Measurements from ENCODE around the gene PPM1N. TPM values are rescaled to one million over a fixed set of nuclear protein-coding genes. Genes with fewer than 3 reads are reported as not detected.

The PPM1N gene
- total and polyA plus RNA-seq, 2 of the 4 experiments (the other 2 are of a cell fraction): 0.90 to 1.6 TPM

DNA sequence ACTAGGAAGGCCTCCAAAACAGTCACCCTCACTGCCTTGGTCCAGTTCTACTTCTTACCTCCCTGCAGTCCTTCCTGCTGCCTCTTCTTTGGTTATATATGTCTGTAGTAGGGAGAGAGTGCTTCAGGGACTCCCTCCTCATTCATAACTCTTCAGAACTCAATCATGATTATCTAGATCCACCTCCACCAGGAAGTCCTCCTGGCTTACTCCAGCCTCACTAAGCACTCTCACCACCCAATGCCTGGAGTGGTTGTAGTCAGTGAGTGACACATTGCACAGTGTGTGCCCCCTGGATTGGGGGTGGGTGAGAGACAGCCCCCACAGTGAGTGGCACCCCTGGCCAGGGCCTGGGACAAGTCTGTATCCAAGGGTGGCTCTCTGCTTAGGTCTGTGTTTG is 40.5 kb upstream of the PPM1N start:
- H2AFZ ChIP-seq (replicated peaks; ENCODE audit: low read length, poor library complexity): no peak overlapping the region
- peak overlapping the region; percentile 70; the same call in 1 of the 2 replicates for H2AK5ac ChIP-seq (ENCODE audit: low read depth, low read length)
- no peak overlapping the region for H3K4me2 ChIP-seq (ENCODE audit: low read depth, low read length)
- BruUV-seq (replicated peaks): no TSS peak
- intact Hi-C loops (cut with micrococcal nuclease): no loop called here
- H2BK120ac ChIP-seq (ENCODE audit: low read depth, low read length): no peak overlapping the region
- no peak overlapping the region for H4K91ac ChIP-seq (ENCODE audit: insufficient read depth, low read depth, low read length)
- no peaks in the 10 kb centered on the region for H3K27me3 ChIP-seq (ENCODE audit: control insufficient read depth, insufficient read depth, low read length)
- no peak overlapping the region for H4K5ac ChIP-seq (ENCODE audit: low read depth, low read length)
- peaks cover 6% of the 10 kb centered on the region; the same call in 1 of the 2 replicates for H3K9me1 ChIP-seq (ENCODE audit: insufficient read depth, low read length)
- no peak overlapping the region for H3K14ac ChIP-seq (replicated peaks; ENCODE audit: low read depth, low read length)
- ATAC-seq (ENCODE audit: low read depth) (no peak), DNase-seq (no peak)
- TF ChIP-seq POLR2A (IDR thresholded peaks at IDR 0.05; ENCODE audit: low read depth, low read length): peak; percentile 24; the same call in 1 of the 2 replicates
- TF ChIP-seq MXI1 (IDR thresholded peaks at IDR 0.05; ENCODE audit: borderline replicate concordance, low read depth, low read length): no peak
- H2BK5ac ChIP-seq (ENCODE audit: low read depth, low read length, poor library complexity, severe bottlenecking): no peak overlapping the region
- H2AK9ac ChIP-seq (replicated peaks; ENCODE audit: low read depth, low read length, poor library complexity): no peak overlapping the region
- H3K9ac ChIP-seq (ENCODE audit: low read depth, low read length): no peak overlapping the region
- in situ Hi-C loops (cut with MboI; ENCODE audit: low sequenced_read_pairs): no loop called here
- H4K8ac ChIP-seq (ENCODE audit: low read depth in 2 of 2, low read length in 2 of 2): no peak overlapping the region
- H3K9me3 ChIP-seq (ENCODE audit: control insufficient read depth, insufficient read depth, low read length): no peaks in the 10 kb centered on the region
- H3K36me3 ChIP-seq (ENCODE audit: control insufficient read depth, insufficient read depth, low read length): no peaks in the 10 kb centered on the region
- no peak overlapping the region for H3K23ac ChIP-seq (ENCODE audit: low read depth, low read length)
- no peak overlapping the region for H3K4me3 ChIP-seq (ENCODE audit: insufficient read depth, low read depth, low read length)
- no peak overlapping the region for H3K56ac ChIP-seq (ENCODE audit: extremely low read depth, insufficient read depth, low read length)
- peaks cover 8% of the 10 kb centered on the region for H3K4me1 ChIP-seq (ENCODE audit: control insufficient read depth, insufficient read depth, low read length)
- no peak overlapping the region for H3K27ac ChIP-seq (ENCODE audit: insufficient read depth, low read length)
- CTCF ChIA-PET: no interaction called here
- peaks cover 0 to 9% of the 10 kb centered on the region in 2 experiments; a peak in 2 of 4 replicates for H3K79me1 ChIP-seq (ENCODE audit: low read depth in 1 of 2, low read length in 2 of 2)
- H3K4ac ChIP-seq (ENCODE audit: low read depth, low read length): 0 out of 2 replicates have a peak overlapping the region, but pooled peaks have one; percentile 10
- dilution Hi-C loops (cut with HindIII; ENCODE audit: low sequenced_read_pairs, unreplicated experiment): no loop called here
- H4K20me1 ChIP-seq (ENCODE audit: insufficient read depth, low read length): peaks cover 8% of the 10 kb centered on the region
- POLR2A ChIA-PET (ENCODE audit: unreplicated experiment): no interaction called here
- peak overlapping the region; percentile 57; the same call in 1 of the 3 replicates for H2BK15ac ChIP-seq (ENCODE audit: low read depth, low read length)
- H3K18ac ChIP-seq (ENCODE audit: low read depth, low read length): no peak overlapping the region
- no peak overlapping the region for H2BK20ac ChIP-seq (ENCODE audit: low read depth, low read length)
